Keratinocyte (primary cell): ENCODE results near the gene DTX4. TPM values are rescaled to one million over a fixed set of nuclear protein-coding genes. Genes with fewer than 3 reads are reported as not detected.

ENCODE experiments used
- DNase-seq: peaks from one replicate; pipeline ENCODE4 v3.0.0-alpha.2; 2011; ENCODE audit warnings: low read depth, missing footprints, low spot score
- FAIRE-seq: peaks from 2 replicates; lab custom pipeline; 2011; peaks lifted over from hg19 to GRCh38; lab: Jason Lieb, UNC
- H2AFZ ChIP-seq: 2 replicates; pipeline ENCODE4 v1.6.0; 2012; ENCODE audit warnings: low read length, control low read depth, inconsistent platforms; ENCODE audit not compliant: control insufficient read depth
- H3K27ac ChIP-seq: 2 replicates; pipeline ENCODE4 v1.5.1; 2011; ENCODE audit warnings: low read length; ENCODE audit not compliant: control insufficient read depth, insufficient read depth
- H3K27me3 ChIP-seq: 3 replicates; pipeline ENCODE4 v1.6.0; 2011; ENCODE audit warnings: low read length; ENCODE audit not compliant: control insufficient read depth, insufficient read depth; ENCODE audit errors: extremely low read depth
- H3K36me3 ChIP-seq, 2 experiments: 2 replicates in 1 of 2; 3 replicates in 1 of 2; pipeline ENCODE4 v1.5.1; 2011; ENCODE audit warnings: low read length in 2 of 2, mild to moderate bottlenecking in 1 of 2; ENCODE audit not compliant: control insufficient read depth in 2 of 2, insufficient read depth in 2 of 2; ENCODE audit errors: extremely low read depth in 1 of 2
- H3K4me1 ChIP-seq: 3 replicates; pipeline ENCODE4 v1.5.1; 2011; ENCODE audit warnings: low read length; ENCODE audit not compliant: control insufficient read depth, insufficient read depth; ENCODE audit errors: extremely low read depth
- H3K4me2 ChIP-seq: 3 replicates; pipeline ENCODE4 v1.6.0; 2011; ENCODE audit warnings: low read depth, low read length; ENCODE audit not compliant: control insufficient read depth, insufficient read depth; ENCODE audit errors: extremely low read depth
- H3K4me3 ChIP-seq, 3 experiments: fragments of 200-600 bp in 1 of 3; sonication (generic) in 1 of 3; 2 replicates in 2 of 3; 3 replicates in 1 of 3; pipeline ENCODE4 v1.5.1; 2011 to 2016; ENCODE audit warnings: low read length in 3 of 3, mild to moderate bottlenecking in 3 of 3, control low read depth in 2 of 3, inconsistent platforms in 1 of 3, low read depth in 1 of 3, mixed read lengths in 1 of 3, mixed run types in 1 of 3, moderate library complexity in 1 of 3; ENCODE audit not compliant: control insufficient read depth in 2 of 3, insufficient read depth in 2 of 3; ENCODE audit errors: extremely low read depth in 1 of 3
- H3K79me2 ChIP-seq: 2 replicates; pipeline ENCODE4 v1.6.0; 2012; ENCODE audit warnings: low read length; ENCODE audit not compliant: control insufficient read depth, insufficient read depth
- H3K9ac ChIP-seq: 3 replicates; pipeline ENCODE4 v1.6.0; 2011; ENCODE audit warnings: low read length; ENCODE audit not compliant: control insufficient read depth, insufficient read depth; ENCODE audit errors: extremely low read depth
- H3K9me1 ChIP-seq: 3 replicates; pipeline ENCODE4 v1.6.0; 2011; ENCODE audit warnings: low read length; ENCODE audit not compliant: control insufficient read depth, insufficient read depth; ENCODE audit errors: extremely low read depth
- H3K9me3 ChIP-seq: 2 replicates; pipeline ENCODE4 v1.5.1; 2012; ENCODE audit warnings: low read depth, low read length; ENCODE audit not compliant: control insufficient read depth
- H4K20me1 ChIP-seq: 3 replicates; pipeline ENCODE4 v1.6.0; 2011; ENCODE audit warnings: low read length; ENCODE audit not compliant: control insufficient read depth, insufficient read depth; ENCODE audit errors: extremely low read depth
- EZH2 ChIP-seq: IDR thresholded peaks from one replicate; pipeline ENCODE4 v1.6.1; 2012; ENCODE audit warnings: inconsistent platforms, mild to moderate bottlenecking, low read length, moderate library complexity
- dilution Hi-C: fragments of 300-500 bp; cut with MboI; formaldehyde crosslinking; loops from one replicate; pipeline ENCODE4 v1.7.0; 2020; ENCODE audit warnings: low sequenced_read_pairs; ENCODE audit not compliant: extremely low pct_ligation_motif_present
- polyA plus RNA-seq, 5 experiments: library from polyadenylated mRNA; depleted of rRNA in 3 of 5; stranded (reverse) in 3 of 5; stranded (forward) in 1 of 5; unstranded in 1 of 5; fragments of >200 nt; gene quantifications; 1 replicate in 1 of 5; 2 replicates in 3 of 5; 3 replicates in 1 of 5; pipeline versions ENCODE4 v1.2.1 to v1.2.3, GENCODE V29; 2011 to 2012; ENCODE audit warnings: missing spikeins in 2 of 5, low read depth in 1 of 5, low replicate concordance in 1 of 5
- TF ChIP-seq, protein P1 (sequence below), 3 experiments: IDR thresholded peaks in 1 of 3; conservative IDR thresholded peaks in 1 of 3; optimal IDR thresholded peaks in 1 of 3; 2 replicates in 2 of 3; 3 replicates in 1 of 3; pipeline versions ENCODE3 to v1.5.1; 2011; ENCODE audit warnings: low read length in 3 of 3, mild to moderate bottlenecking in 3 of 3, moderate library complexity in 2 of 3, control low read depth in 1 of 3, inconsistent platforms in 1 of 3; ENCODE audit not compliant: insufficient read depth in 2 of 3; ENCODE audit errors: extremely low read depth in 1 of 3

DTX4 gene
- polyA plus RNA-seq, 1 donor (not counting 4 experiments of a cell fraction or from before 2014, with no cell fraction given): 1.6 TPM

DNA sequence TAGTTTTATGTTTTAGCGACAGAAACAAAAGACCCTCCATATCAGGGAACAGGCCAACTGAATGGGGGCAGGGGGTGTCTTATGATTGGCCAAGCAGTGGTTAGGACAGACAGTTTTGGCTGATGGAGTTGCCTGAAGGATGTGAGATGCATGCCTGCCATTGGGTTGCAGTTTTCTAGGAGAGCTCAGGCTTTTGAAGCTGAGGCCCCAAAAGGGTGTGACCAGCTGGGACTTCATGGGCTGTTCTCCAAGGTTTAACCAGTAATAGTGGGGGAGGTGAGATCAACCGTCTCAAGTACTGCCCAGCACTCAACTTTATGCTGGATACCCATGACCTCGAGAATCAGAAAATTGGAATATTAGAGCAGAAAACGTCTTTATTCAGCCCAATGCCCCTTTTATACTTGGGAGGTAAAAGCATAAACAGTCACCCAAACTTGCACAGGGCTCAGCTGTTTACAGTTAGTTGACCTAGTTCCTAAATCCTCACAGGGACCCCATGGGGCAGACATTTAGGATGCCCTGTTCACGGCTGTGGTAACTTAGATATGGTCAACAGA lies 13.5 kb downstream of the DTX4 start:
- Histone ChIP-seq H3K4me2 (no peak overlapping the region), H3K27ac (no peak overlapping the region), H3K9ac (no peak overlapping the region), H3K4me3 (no peak overlapping the region), H3K9me3 (no peaks in the 10 kb centered on the region), H3K27me3 (no peaks in the 10 kb centered on the region), H3K9me1 (no peaks in the 10 kb centered on the region), H3K79me2 (no peaks in the 10 kb centered on the region), H4K20me1 (no peaks in the 10 kb centered on the region), H3K4me1 (no peaks in the 10 kb centered on the region), H2AFZ (no peak overlapping the region), H3K36me3 (peaks cover 0 to 7% of the 10 kb centered on the region in 2 experiments)
- TF ChIP-seq EZH2: no peak
- TF ChIP-seq, protein P1, sequence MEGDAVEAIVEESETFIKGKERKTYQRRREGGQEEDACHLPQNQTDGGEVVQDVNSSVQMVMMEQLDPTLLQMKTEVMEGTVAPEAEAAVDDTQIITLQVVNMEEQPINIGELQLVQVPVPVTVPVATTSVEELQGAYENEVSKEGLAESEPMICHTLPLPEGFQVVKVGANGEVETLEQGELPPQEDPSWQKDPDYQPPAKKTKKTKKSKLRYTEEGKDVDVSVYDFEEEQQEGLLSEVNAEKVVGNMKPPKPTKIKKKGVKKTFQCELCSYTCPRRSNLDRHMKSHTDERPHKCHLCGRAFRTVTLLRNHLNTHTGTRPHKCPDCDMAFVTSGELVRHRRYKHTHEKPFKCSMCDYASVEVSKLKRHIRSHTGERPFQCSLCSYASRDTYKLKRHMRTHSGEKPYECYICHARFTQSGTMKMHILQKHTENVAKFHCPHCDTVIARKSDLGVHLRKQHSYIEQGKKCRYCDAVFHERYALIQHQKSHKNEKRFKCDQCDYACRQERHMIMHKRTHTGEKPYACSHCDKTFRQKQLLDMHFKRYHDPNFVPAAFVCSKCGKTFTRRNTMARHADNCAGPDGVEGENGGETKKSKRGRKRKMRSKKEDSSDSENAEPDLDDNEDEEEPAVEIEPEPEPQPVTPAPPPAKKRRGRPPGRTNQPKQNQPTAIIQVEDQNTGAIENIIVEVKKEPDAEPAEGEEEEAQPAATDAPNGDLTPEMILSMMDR (optimal IDR thresholded peaks at IDR 0.05 in 1 of 3, IDR thresholded peaks at IDR 0.05 in 1 of 3, conservative IDR thresholded peaks at IDR 0.05 in 1 of 3; ENCODE audit: extremely low read depth in 1 of 3, insufficient read depth in 2 of 3, low read length in 3 of 3): no peak
- FAIRE-seq (no peak), DNase-seq (no peak)
- dilution Hi-C loops: no loop called here

DNA sequence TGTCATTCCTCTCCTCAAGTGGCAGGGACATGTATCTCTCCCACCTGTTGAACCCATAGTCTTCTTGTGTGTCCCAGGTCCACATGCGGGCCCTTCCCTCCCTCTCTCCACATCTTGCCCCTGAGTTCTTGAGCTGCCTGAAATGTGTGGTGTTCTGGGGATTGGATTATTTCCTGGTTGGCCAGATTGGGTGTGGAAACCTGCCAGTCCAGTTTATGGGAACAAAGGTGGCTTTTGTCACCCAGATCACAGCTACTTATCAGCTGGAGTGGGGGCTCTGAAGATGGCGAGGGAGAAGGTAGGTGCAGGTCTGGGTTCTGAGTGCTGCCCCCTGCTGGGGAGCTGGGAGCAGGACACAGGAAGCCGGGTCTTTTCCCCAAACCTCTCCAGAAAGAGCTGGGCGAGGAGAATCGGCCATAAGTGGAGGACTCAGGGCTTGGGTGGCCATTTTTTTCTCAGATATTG lies 14.2 kb downstream of the DTX4 start:
- Histone ChIP-seq H3K4me2 (no peak overlapping the region), H3K9ac (no peak overlapping the region), H3K9me1 (no peaks in the 10 kb centered on the region), H3K27me3 (no peaks in the 10 kb centered on the region), H3K9me3 (no peaks in the 10 kb centered on the region), H3K79me2 (no peaks in the 10 kb centered on the region), H2AFZ (no peak overlapping the region), H4K20me1 (no peaks in the 10 kb centered on the region), H3K36me3 (peaks cover 0 to 8% of the 10 kb centered on the region in 2 experiments), H3K27ac (no peak overlapping the region), H3K4me3 (no peak overlapping the region), H3K4me1 (no peaks in the 10 kb centered on the region)
- dilution Hi-C loops: no loop called here
- DNase-seq (no peak), FAIRE-seq (no peak)
- TF ChIP-seq, protein P1 (optimal IDR thresholded peaks at IDR 0.05 in 1 of 3, IDR thresholded peaks at IDR 0.05 in 1 of 3, conservative IDR thresholded peaks at IDR 0.05 in 1 of 3; ENCODE audit: extremely low read depth in 1 of 3, insufficient read depth in 2 of 3, low read length in 3 of 3): peak; percentile 75 to 94 (median 83)
- no peak for TF ChIP-seq EZH2
